OCI-LY3 (cell line): ENCODE data around the gene ALDH1A1.

Experiments used
- H2AFZ ChIP-seq: fragments of 200-600, 300-600 bp; shearing (Covaris generic); 2 replicates; pipeline ENCODE4 v1.6.0; 2014; ENCODE audit warnings: antibody characterized with exemption, low read depth, low read length
- H3K27ac ChIP-seq: fragments of 200-600, 300-600 bp; sonication (generic); 2 replicates; pipeline ENCODE4 v1.5.1; 2014; ENCODE audit warnings: mild to moderate bottlenecking, low read length, moderate library complexity, mixed read lengths
- H3K27me3 ChIP-seq: fragments of 200-600, 300-600 bp; sonication (generic); 2 replicates; pipeline ENCODE4 v1.6.1; 2014; ENCODE audit warnings: low read depth, low read length, mixed read lengths
- H3K36me3 ChIP-seq: fragments of 200-600, 300-600 bp; sonication (generic); replicated peaks from 2 replicates; pipeline ENCODE3; 2014; ENCODE audit warnings: low read depth, low read length, mixed read lengths
- H3K4me1 ChIP-seq: fragments of 300-600, 200-600 bp; sonication (generic); 2 replicates; pipeline ENCODE4 v1.6.1; 2014; ENCODE audit warnings: low read length, mixed read lengths
- H3K4me2 ChIP-seq: fragments of 200-600, 300-600 bp; sonication (generic); 2 replicates; pipeline ENCODE4 v1.6.1; 2014; ENCODE audit warnings: low read length, mixed read lengths
- H3K4me3 ChIP-seq: fragments of 300-600, 200-600 bp; sonication (generic); 2 replicates; pipeline ENCODE4 v1.5.1; 2014; ENCODE audit warnings: antibody characterized with exemption, mild to moderate bottlenecking, low read length, moderate library complexity
- H3K79me2 ChIP-seq: fragments of 300-600, 200-600 bp; shearing (Covaris generic); 2 replicates; pipeline ENCODE4 v1.6.1; 2014; ENCODE audit warnings: mild to moderate bottlenecking, low read length, mixed read lengths
- H3K9ac ChIP-seq: fragments of 300-600, 200-600 bp; shearing (Covaris generic); 2 replicates; pipeline ENCODE4 v1.6.0; 2014; ENCODE audit warnings: mild to moderate bottlenecking, low read length, moderate library complexity
- H3K9me3 ChIP-seq: fragments of 200-600, 300-600 bp; shearing (Covaris generic); 2 replicates; pipeline ENCODE4 v1.6.1; 2014; ENCODE audit warnings: low read length, mixed read lengths; ENCODE audit not compliant: insufficient read depth
- H4K20me1 ChIP-seq: fragments of 200-600, 300-600 bp; sonication (generic); 2 replicates; pipeline ENCODE4 v1.6.1; 2016; ENCODE audit warnings: low read length, mixed read lengths; ENCODE audit not compliant: insufficient read depth
- CTCF ChIP-seq: fragments of 200-600, 300-600 bp; sonication (generic); IDR thresholded peaks from 2 replicates; pipeline ENCODE4 v1.5.1; 2014; ENCODE audit warnings: antibody characterized with exemption, low read length, low read depth
- EZH2phosphoT487 ChIP-seq: fragments of 200-600 bp; shearing (Covaris generic); IDR thresholded peaks from 2 replicates; pipeline ENCODE4 v1.6.1; 2018; ENCODE audit warnings: antibody characterized with exemption, mixed run types, low read depth

ALDH1A1 gene

GRCh38 chr9:72978744-72979143 lies 25.9 kb upstream of the ALDH1A1 start:
- H3K4me2 ChIP-seq = no peak overlapping the region
- no peaks in the 10 kb centered on the region for H4K20me1 ChIP-seq
- no peaks in the 10 kb centered on the region for H3K36me3 ChIP-seq
- H3K9me3 ChIP-seq = no peaks in the 10 kb centered on the region
- H3K9ac ChIP-seq = no peak overlapping the region
- H2AFZ ChIP-seq = no peak overlapping the region
- no peaks in the 10 kb centered on the region for H3K4me1 ChIP-seq
- no peak for TF ChIP-seq EZH2phosphoT487
- TF ChIP-seq CTCF = no peak
- no peaks in the 10 kb centered on the region for H3K27me3 ChIP-seq
- H3K27ac ChIP-seq = no peak overlapping the region
- no peak overlapping the region for H3K4me3 ChIP-seq
- H3K79me2 ChIP-seq = no peaks in the 10 kb centered on the region

- no peaks in the 10 kb centered on the region for H3K79me2 ChIP-seq
- H3K27me3 ChIP-seq = no peaks in the 10 kb centered on the region
- no peaks in the 10 kb centered on the region for H3K36me3 ChIP-seq
- H3K9me3 ChIP-seq = no peaks in the 10 kb centered on the region
- H3K4me2 ChIP-seq = no peak overlapping the region
- no peaks in the 10 kb centered on the region for H4K20me1 ChIP-seq
- H3K4me3 ChIP-seq = no peak overlapping the region
- H3K4me1 ChIP-seq = no peaks in the 10 kb centered on the region
- no peak overlapping the region for H2AFZ ChIP-seq
- H3K27ac ChIP-seq = no peak overlapping the region
- TF ChIP-seq CTCF (no peak), EZH2phosphoT487 (no peak)
- no peak overlapping the region for H3K9ac ChIP-seq
Measured at GRCh38 chr9:72977670-72978069, 24.8 kb upstream of the ALDH1A1 start.

GRCh38 chr9:72974501-72974900 lies 21.6 kb upstream of the ALDH1A1 start:
- H3K4me2 ChIP-seq = no peak overlapping the region
- H4K20me1 ChIP-seq = no peaks in the 10 kb centered on the region
- no peak overlapping the region for H3K4me3 ChIP-seq
- H3K9ac ChIP-seq = no peak overlapping the region
- H3K9me3 ChIP-seq = no peaks in the 10 kb centered on the region
- no peaks in the 10 kb centered on the region for H3K27me3 ChIP-seq
- H3K36me3 ChIP-seq = no peaks in the 10 kb centered on the region
- H2AFZ ChIP-seq = no peak overlapping the region
- no peak overlapping the region for H3K27ac ChIP-seq
- no peaks in the 10 kb centered on the region for H3K79me2 ChIP-seq
- no peaks in the 10 kb centered on the region for H3K4me1 ChIP-seq
- TF ChIP-seq CTCF (no peak), EZH2phosphoT487 (no peak)

- H3K27ac ChIP-seq = no peak overlapping the region
- no peak overlapping the region for H3K4me2 ChIP-seq
- H3K27me3 ChIP-seq = no peaks in the 10 kb centered on the region
- TF ChIP-seq EZH2phosphoT487 (no peak), CTCF (no peak)
- H3K9me3 ChIP-seq = no peaks in the 10 kb centered on the region
- H3K9ac ChIP-seq = no peak overlapping the region
- no peaks in the 10 kb centered on the region for H4K20me1 ChIP-seq
- H3K36me3 ChIP-seq = no peaks in the 10 kb centered on the region
- H3K79me2 ChIP-seq = no peaks in the 10 kb centered on the region
- H2AFZ ChIP-seq = no peak overlapping the region
- H3K4me1 ChIP-seq = no peaks in the 10 kb centered on the region
- no peak overlapping the region for H3K4me3 ChIP-seq
Measured at GRCh38 chr9:72972636-72973035, 19.8 kb upstream of the ALDH1A1 start.
